WTC11 (cell line): ENCODE results near the gene TBKBP1. TPM values are rescaled to one million over a fixed set of nuclear protein-coding genes. Genes with fewer than 3 reads are reported as not detected.
A peak's percentile ranks its signal among the peaks of the same experiment; 100 is the strongest.

Source experiments
- ATAC-seq: fragments of 200-7000 bp; cut with Tn5 transposase; 2 replicates; pipeline ENCODE4 v1.10.0; 2021; ENCODE audit warnings: mild to moderate bottlenecking, moderate library complexity
- CTCF ChIA-PET: fragments of 300-600 bp; sonication (Branson Sonifier 250); formaldehyde crosslinking; loops from one replicate; lab custom pipeline; 2021; ENCODE audit warnings: antibody characterized with exemption; lab: Charles Lee
- POLR2A ChIA-PET: fragments of 350-600 bp; sonication (Branson Sonifier 250); formaldehyde crosslinking; loops from one replicate; lab custom pipeline; 2021; ENCODE audit warnings: antibody characterized with exemption; lab: Charles Lee
- DNase-seq: peaks from one replicate; pipeline ENCODE4 v3.0.0; 2021; ENCODE audit warnings: low spot score
- H3K27ac Mint-ChIP-seq: 2 replicates; pipeline ENCODE4 v1.8.0; 2021; ENCODE audit warnings: mixed read lengths
- H3K27me3 Mint-ChIP-seq: 2 replicates; pipeline ENCODE4 v1.8.0; 2021; ENCODE audit warnings: low read depth, mild to moderate bottlenecking, moderate library complexity, mixed read lengths
- H3K36me3 Mint-ChIP-seq: 2 replicates; pipeline ENCODE4 v1.8.0; 2021; ENCODE audit warnings: mixed read lengths
- H3K4me1 Mint-ChIP-seq: 2 replicates; pipeline ENCODE4 v1.8.0; 2022; ENCODE audit warnings: mixed read lengths
- H3K4me3 Mint-ChIP-seq: 2 replicates; pipeline ENCODE4 v1.8.0; 2021; ENCODE audit warnings: mild to moderate bottlenecking, moderate library complexity, mixed read lengths
- H3K9me3 Mint-ChIP-seq: 2 replicates; pipeline ENCODE4 v1.8.0; 2021; ENCODE audit warnings: mixed read lengths
- ETV6 ChIP-seq: sonication (generic); formaldehyde crosslinking; IDR thresholded peaks from 2 replicates; pipeline ENCODE4 v1.8.1; 2022; ENCODE audit warnings: mild to moderate bottlenecking, missing genetic modification reagents
- IRF2 ChIP-seq: sonication (generic); formaldehyde crosslinking; IDR thresholded peaks from 2 replicates; pipeline ENCODE4 v1.8.0; 2022; ENCODE audit warnings: low read depth, missing genetic modification reagents, borderline replicate concordance
- KAT7 ChIP-seq: sonication (generic); formaldehyde crosslinking; IDR thresholded peaks from 2 replicates; pipeline ENCODE4 v1.8.1; 2023; ENCODE audit warnings: missing genetic modification reagents, mild to moderate bottlenecking, borderline replicate concordance
- NFYB ChIP-seq: sonication (generic); formaldehyde crosslinking; conservative IDR thresholded peaks from 2 replicates; pipeline ENCODE4 v1.8.0; 2022; ENCODE audit warnings: low read depth, missing genetic modification reagents
- SMAD3 ChIP-seq: sonication (generic); formaldehyde crosslinking; IDR thresholded peaks from 2 replicates; pipeline ENCODE4 v1.8.0; 2022; ENCODE audit warnings: missing genetic modification reagents, mild to moderate bottlenecking, borderline replicate concordance
- SP1 ChIP-seq: sonication (generic); formaldehyde crosslinking; conservative IDR thresholded peaks from 2 replicates; pipeline ENCODE4 v1.8.1; 2022; ENCODE audit warnings: missing genetic modification reagents
- ZNF138 ChIP-seq: sonication (generic); formaldehyde crosslinking; conservative IDR thresholded peaks from 2 replicates; pipeline ENCODE4 v1.8.1; 2022; ENCODE audit warnings: mild to moderate bottlenecking, moderate library complexity, missing genetic modification reagents
- ZNF416 ChIP-seq: fragments of 250-450 bp; sonication (Bioruptor Pico); IDR thresholded peaks from 2 replicates; pipeline ENCODE4 v1.9.0; 2021; ENCODE audit warnings: mild to moderate bottlenecking, inconsistent platforms
- total RNA-seq: library from RNA; stranded (reverse); gene quantifications from 3 replicates; pipeline ENCODE4 v1.2.3, GENCODE V29; 2021
- TF ChIP-seq, protein P1 (sequence below): sonication (generic); formaldehyde crosslinking; IDR thresholded peaks from 2 replicates; pipeline ENCODE4 v1.8.1; 2022; ENCODE audit warnings: missing genetic modification reagents, borderline replicate concordance
- TF ChIP-seq, protein P2 (sequence below): fragments of 250-450 bp; sonication (Bioruptor Pico); IDR thresholded peaks from 2 replicates; pipeline ENCODE4 v1.8.0; 2021; ENCODE audit warnings: mild to moderate bottlenecking
- TF ChIP-seq, protein P3 (sequence below): fragments of 250-450 bp; sonication (Bioruptor Pico); IDR thresholded peaks from 2 replicates; pipeline ENCODE4 v1.9.0; 2021; ENCODE audit warnings: mild to moderate bottlenecking
- TF ChIP-seq, protein P4 (sequence below): sonication (generic); formaldehyde crosslinking; IDR thresholded peaks from 2 replicates; pipeline ENCODE4 v1.8.0; 2022; ENCODE audit warnings: mild to moderate bottlenecking, missing genetic modification reagents
- TF ChIP-seq, protein P5 (sequence below): sonication (generic); formaldehyde crosslinking; IDR thresholded peaks from 2 replicates; pipeline ENCODE4 v1.8.1; 2022; ENCODE audit warnings: mild to moderate bottlenecking, moderate library complexity, missing genetic modification reagents
- TF ChIP-seq, protein P6 (sequence below): fragments of 200-600 bp; IDR thresholded peaks from 2 replicates; pipeline ENCODE4 v1.8.0; 2022; ENCODE audit warnings: antibody characterized with exemption
- TF ChIP-seq, protein P7 (sequence below): fragments of 250-450 bp; sonication (Bioruptor Pico); IDR thresholded peaks from 2 replicates; pipeline ENCODE4 v1.9.0; 2021; ENCODE audit warnings: mild to moderate bottlenecking
- TF ChIP-seq, protein P8 (sequence below): sonication (generic); formaldehyde crosslinking; IDR thresholded peaks from 2 replicates; pipeline ENCODE4 v1.8.1; 2023; ENCODE audit warnings: mild to moderate bottlenecking, moderate library complexity, missing genetic modification reagents
- TF ChIP-seq, protein P9 (sequence below): sonication (generic); formaldehyde crosslinking; IDR thresholded peaks from 2 replicates; pipeline ENCODE4 v1.8.1; 2023; ENCODE audit warnings: mild to moderate bottlenecking, missing genetic modification reagents

TBKBP1 gene
- total RNA-seq, 1 experiment from 2014 or later, result 17.4 TPM

DNA sequence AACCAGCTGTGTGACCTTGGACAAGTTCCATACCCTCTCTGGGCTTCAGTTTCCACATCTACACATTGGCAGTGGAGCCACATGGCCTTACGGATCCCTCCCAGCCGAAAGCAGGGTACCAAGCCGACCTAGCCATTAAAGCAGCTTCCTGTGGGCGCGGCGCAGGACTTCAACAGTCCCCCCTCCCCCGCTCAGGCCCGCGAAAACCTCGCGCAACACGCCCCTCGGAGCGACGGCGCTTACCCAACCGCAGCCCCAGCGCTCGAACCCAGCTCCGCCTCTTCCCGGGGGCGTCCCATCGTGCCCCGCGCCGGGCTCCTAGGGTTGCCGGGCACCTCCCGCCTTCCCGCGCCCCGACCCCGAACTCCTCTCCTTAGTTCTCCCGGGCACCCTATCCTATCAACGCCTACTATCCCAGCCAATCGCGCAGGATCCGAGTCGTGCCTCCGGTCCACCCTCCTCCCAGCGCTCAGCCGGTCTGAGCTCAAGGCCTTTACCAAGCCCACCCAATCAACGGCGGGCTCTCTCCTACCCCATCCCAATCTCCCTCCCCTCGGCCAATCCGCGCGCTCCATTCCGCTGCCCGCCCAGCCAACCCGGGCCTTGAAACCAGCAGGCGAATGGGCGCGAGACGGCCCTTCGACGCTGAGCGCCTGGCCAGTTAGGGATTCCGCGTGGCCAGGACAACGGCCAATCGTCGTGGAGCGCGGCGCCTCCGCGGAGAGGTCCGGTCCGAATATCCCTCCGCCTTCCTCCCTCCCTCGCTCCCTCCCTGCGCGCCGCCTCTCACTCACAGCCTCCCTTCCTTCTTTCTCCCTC lies 44.6 kb upstream of the TBKBP1 start, which contains the start of gene KPNB1 (continued):
- TF ChIP-seq, protein P1, sequence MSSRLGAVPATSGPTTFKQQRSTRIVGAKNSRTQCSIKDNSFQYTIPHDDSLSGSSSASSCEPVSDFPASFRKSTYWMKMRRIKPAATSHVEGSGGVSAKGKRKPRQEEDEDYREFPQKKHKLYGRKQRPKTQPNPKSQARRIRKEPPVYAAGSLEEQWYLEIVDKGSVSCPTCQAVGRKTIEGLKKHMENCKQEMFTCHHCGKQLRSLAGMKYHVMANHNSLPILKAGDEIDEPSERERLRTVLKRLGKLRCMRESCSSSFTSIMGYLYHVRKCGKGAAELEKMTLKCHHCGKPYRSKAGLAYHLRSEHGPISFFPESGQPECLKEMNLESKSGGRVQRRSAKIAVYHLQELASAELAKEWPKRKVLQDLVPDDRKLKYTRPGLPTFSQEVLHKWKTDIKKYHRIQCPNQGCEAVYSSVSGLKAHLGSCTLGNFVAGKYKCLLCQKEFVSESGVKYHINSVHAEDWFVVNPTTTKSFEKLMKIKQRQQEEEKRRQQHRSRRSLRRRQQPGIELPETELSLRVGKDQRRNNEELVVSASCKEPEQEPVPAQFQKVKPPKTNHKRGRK, result no peak
- TF ChIP-seq, protein P2, sequence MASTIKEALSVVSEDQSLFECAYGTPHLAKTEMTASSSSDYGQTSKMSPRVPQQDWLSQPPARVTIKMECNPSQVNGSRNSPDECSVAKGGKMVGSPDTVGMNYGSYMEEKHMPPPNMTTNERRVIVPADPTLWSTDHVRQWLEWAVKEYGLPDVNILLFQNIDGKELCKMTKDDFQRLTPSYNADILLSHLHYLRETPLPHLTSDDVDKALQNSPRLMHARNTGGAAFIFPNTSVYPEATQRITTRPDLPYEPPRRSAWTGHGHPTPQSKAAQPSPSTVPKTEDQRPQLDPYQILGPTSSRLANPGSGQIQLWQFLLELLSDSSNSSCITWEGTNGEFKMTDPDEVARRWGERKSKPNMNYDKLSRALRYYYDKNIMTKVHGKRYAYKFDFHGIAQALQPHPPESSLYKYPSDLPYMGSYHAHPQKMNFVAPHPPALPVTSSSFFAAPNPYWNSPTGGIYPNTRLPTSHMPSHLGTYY, result no peak
- TF ChIP-seq, protein P3, sequence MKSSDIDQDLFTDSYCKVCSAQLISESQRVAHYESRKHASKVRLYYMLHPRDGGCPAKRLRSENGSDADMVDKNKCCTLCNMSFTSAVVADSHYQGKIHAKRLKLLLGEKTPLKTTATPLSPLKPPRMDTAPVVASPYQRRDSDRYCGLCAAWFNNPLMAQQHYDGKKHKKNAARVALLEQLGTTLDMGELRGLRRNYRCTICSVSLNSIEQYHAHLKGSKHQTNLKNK (CRISPR knock-in tag), result peak; percentile 39; the same call in 1 of the 2 replicates

DNA sequence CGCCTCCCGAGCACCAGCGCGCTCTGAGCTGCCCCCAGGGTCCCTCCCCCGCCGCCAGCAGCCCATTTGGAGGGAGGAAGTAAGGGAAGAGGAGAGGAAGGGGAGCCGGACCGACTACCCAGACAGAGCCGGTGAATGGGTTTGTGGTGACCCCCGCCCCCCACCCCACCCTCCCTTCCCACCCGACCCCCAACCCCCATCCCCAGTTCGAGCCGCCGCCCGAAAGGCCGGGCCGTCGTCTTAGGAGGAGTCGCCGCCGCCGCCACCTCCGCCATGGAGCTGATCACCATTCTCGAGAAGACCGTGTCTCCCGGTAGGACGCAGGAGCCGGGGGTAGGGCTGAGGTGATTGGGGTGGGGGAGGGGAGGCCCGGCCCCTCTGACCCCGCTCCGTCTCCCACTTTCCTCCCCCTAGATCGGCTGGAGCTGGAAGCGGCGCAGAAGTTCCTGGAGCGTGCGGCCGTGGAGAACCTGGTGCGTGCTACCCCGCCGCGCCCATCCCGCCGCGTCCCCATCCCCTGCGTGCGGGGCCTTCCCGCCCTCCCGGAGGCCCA lies 43.9 kb upstream of the TBKBP1 start:
- ChIA-PET CTCF (interaction anchor here (0.6 to 2.1 kb wide), 13 partner anchors 13 to 405 kb away, joined by 3 to 18 read pairs (median 4); partner anchors contain the start of genes TBKBP1 and TBX21), POLR2A (interaction anchor here (0.6 to 2.4 kb wide), 14 partner anchors 8 to 245 kb away, joined by 3 to 15 read pairs (median 4); partner anchors contain the start of genes SCRN2, TBKBP1 and TBX21)
- Mint-ChIP-seq H3K36me3 (peaks cover 38% of the 10 kb centered on the region), H3K27me3 (no peaks in the 10 kb centered on the region; the same call in 1 of the 2 replicates), H3K9me3 (no peaks in the 10 kb centered on the region), H3K4me3 (peak overlapping the region; percentile 90), H3K27ac (peak overlapping the region; percentile 60; the same call in 1 of the 2 replicates), H3K4me1 (peaks cover 28% of the 10 kb centered on the region)
- DNase-seq, result no peak
- no peak for ATAC-seq
- TF ChIP-seq, protein P4, sequence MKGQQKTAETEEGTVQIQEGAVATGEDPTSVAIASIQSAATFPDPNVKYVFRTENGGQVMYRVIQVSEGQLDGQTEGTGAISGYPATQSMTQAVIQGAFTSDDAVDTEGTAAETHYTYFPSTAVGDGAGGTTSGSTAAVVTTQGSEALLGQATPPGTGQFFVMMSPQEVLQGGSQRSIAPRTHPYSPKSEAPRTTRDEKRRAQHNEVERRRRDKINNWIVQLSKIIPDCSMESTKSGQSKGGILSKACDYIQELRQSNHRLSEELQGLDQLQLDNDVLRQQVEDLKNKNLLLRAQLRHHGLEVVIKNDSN (CRISPR knock-in tag), result no peak
- TF ChIP-seq, protein P5, sequence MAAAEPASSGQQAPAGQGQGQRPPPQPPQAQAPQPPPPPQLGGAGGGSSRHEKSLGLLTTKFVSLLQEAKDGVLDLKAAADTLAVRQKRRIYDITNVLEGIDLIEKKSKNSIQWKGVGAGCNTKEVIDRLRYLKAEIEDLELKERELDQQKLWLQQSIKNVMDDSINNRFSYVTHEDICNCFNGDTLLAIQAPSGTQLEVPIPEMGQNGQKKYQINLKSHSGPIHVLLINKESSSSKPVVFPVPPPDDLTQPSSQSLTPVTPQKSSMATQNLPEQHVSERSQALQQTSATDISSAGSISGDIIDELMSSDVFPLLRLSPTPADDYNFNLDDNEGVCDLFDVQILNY, result no peak
- no peak for TF ChIP-seq ZNF138 (CRISPR knock-in tag)
- no peak for TF ChIP-seq SMAD3 (CRISPR knock-in tag)
- no peak for TF ChIP-seq ZNF416 (CRISPR knock-in tag)
- TF ChIP-seq, protein P6, sequence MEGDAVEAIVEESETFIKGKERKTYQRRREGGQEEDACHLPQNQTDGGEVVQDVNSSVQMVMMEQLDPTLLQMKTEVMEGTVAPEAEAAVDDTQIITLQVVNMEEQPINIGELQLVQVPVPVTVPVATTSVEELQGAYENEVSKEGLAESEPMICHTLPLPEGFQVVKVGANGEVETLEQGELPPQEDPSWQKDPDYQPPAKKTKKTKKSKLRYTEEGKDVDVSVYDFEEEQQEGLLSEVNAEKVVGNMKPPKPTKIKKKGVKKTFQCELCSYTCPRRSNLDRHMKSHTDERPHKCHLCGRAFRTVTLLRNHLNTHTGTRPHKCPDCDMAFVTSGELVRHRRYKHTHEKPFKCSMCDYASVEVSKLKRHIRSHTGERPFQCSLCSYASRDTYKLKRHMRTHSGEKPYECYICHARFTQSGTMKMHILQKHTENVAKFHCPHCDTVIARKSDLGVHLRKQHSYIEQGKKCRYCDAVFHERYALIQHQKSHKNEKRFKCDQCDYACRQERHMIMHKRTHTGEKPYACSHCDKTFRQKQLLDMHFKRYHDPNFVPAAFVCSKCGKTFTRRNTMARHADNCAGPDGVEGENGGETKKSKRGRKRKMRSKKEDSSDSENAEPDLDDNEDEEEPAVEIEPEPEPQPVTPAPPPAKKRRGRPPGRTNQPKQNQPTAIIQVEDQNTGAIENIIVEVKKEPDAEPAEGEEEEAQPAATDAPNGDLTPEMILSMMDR, result no peak
- TF ChIP-seq, protein P3 (CRISPR knock-in tag), result no peak
- TF ChIP-seq, protein P7, sequence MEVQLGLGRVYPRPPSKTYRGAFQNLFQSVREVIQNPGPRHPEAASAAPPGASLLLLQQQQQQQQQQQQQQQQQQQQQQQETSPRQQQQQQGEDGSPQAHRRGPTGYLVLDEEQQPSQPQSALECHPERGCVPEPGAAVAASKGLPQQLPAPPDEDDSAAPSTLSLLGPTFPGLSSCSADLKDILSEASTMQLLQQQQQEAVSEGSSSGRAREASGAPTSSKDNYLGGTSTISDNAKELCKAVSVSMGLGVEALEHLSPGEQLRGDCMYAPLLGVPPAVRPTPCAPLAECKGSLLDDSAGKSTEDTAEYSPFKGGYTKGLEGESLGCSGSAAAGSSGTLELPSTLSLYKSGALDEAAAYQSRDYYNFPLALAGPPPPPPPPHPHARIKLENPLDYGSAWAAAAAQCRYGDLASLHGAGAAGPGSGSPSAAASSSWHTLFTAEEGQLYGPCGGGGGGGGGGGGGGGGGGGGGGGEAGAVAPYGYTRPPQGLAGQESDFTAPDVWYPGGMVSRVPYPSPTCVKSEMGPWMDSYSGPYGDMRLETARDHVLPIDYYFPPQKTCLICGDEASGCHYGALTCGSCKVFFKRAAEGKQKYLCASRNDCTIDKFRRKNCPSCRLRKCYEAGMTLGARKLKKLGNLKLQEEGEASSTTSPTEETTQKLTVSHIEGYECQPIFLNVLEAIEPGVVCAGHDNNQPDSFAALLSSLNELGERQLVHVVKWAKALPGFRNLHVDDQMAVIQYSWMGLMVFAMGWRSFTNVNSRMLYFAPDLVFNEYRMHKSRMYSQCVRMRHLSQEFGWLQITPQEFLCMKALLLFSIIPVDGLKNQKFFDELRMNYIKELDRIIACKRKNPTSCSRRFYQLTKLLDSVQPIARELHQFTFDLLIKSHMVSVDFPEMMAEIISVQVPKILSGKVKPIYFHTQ (CRISPR knock-in tag), result no peak
- TF ChIP-seq, protein P2, result no peak
- TF ChIP-seq, protein P8, sequence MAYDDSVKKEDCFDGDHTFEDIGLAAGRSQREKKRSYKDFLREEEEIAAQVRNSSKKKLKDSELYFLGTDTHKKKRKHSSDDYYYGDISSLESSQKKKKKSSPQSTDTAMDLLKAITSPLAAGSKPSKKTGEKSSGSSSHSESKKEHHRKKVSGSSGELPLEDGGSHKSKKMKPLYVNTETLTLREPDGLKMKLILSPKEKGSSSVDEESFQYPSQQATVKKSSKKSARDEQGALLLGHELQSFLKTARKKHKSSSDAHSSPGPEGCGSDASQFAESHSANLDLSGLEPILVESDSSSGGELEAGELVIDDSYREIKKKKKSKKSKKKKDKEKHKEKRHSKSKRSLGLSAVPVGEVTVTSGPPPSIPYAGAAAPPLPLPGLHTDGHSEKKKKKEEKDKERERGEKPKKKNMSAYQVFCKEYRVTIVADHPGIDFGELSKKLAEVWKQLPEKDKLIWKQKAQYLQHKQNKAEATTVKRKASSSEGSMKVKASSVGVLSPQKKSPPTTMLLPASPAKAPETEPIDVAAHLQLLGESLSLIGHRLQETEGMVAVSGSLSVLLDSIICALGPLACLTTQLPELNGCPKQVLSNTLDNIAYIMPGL (CRISPR knock-in tag), result 0 out of 2 replicates have a peak, but pooled peaks have one; percentile 22
- TF ChIP-seq ETV6, result no peak
- no peak; the same call in 1 of the 2 replicates for TF ChIP-seq SP1 (CRISPR knock-in tag)
- TF ChIP-seq, protein P9, sequence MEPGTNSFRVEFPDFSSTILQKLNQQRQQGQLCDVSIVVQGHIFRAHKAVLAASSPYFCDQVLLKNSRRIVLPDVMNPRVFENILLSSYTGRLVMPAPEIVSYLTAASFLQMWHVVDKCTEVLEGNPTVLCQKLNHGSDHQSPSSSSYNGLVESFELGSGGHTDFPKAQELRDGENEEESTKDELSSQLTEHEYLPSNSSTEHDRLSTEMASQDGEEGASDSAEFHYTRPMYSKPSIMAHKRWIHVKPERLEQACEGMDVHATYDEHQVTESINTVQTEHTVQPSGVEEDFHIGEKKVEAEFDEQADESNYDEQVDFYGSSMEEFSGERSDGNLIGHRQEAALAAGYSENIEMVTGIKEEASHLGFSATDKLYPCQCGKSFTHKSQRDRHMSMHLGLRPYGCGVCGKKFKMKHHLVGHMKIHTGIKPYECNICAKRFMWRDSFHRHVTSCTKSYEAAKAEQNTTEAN (CRISPR knock-in tag), result peak; percentile 2; the same call in 1 of the 2 replicates
- TF ChIP-seq NFYB, result no peak
- TF ChIP-seq IRF2 (CRISPR knock-in tag), result no peak
- TF ChIP-seq KAT7, result no peak
